Chondrocyte (in vitro differentiated cells): ENCODE data around the gene RUNX2. TPM values are rescaled to one million over a fixed set of nuclear protein-coding genes. Genes with fewer than 3 reads are reported as not detected.
A peak's percentile ranks its signal among the peaks of the same experiment; 100 is the strongest.

Experiments used
- DNase-seq: peaks from one replicate; pipeline ENCODE4 v3.0.0; 2021; ENCODE audit warnings: mixed read lengths, low spot score
- H3K27ac Mint-ChIP-seq: one replicate; pipeline ENCODE4 v1.8.0; 2021; ENCODE audit warnings: mild to moderate bottlenecking, moderate library complexity, mixed read lengths; ENCODE audit not compliant: unreplicated experiment
- H3K27me3 Mint-ChIP-seq: 2 replicates; pipeline ENCODE4 v1.8.0; 2021; ENCODE audit warnings: low read depth, mixed read lengths
- H3K36me3 Mint-ChIP-seq: 2 replicates; pipeline ENCODE4 v1.8.0; 2021; ENCODE audit warnings: low read depth, mixed read lengths
- H3K4me1 Mint-ChIP-seq: 2 replicates; pipeline ENCODE4 v1.8.0; 2021; ENCODE audit warnings: low read depth, mild to moderate bottlenecking, mixed read lengths
- H3K4me3 Mint-ChIP-seq: one replicate; pipeline ENCODE4 v1.8.0; 2021; ENCODE audit warnings: mild to moderate bottlenecking, moderate library complexity, mixed read lengths; ENCODE audit not compliant: unreplicated experiment
- H3K9me3 Mint-ChIP-seq: 2 replicates; pipeline ENCODE4 v1.8.0; 2021; ENCODE audit warnings: low read depth, mixed read lengths
- total RNA-seq: library from RNA; stranded (reverse); gene quantifications from 3 replicates; pipeline ENCODE4 v1.2.1, GENCODE V29; 2021
- TF ChIP-seq, protein P1 (sequence below): fragments of 200-600 bp; sonication (generic); IDR thresholded peaks from 2 replicates; pipeline ENCODE4 v1.5.0; 2021; ENCODE audit warnings: antibody characterized with exemption, mild to moderate bottlenecking, moderate library complexity

RUNX2 gene
- total RNA-seq, 1 donor from 2014 or later: 12.2 TPM

DNA sequence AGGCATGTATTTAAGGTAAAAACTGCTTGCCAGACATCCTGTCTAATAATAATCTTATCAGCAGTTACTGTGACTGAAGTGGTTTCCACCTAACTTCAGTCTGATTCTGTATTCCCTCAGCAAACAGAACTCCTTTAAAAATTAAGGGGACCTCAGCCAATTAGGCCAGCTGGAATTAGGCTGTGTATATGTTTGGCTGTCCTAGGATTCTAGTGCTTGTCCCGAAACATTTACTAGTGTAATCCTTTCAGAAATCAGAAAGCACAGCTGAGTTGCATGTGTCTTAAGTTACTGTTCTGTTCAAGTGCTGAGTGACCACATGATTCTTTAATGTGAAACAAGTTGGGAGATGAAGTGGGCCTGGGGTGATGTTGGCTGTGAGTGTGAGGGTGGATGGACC lies 170.5 kb downstream of the RUNX2 start:
- H3K27ac Mint-ChIP-seq: no peak overlapping the region
- H3K4me3 Mint-ChIP-seq: no peak overlapping the region
- H3K4me1 Mint-ChIP-seq: peaks cover 9% of the 10 kb centered on the region
- no peak for DNase-seq
- peaks cover 16% of the 10 kb centered on the region for H3K36me3 Mint-ChIP-seq
- TF ChIP-seq, protein P1, sequence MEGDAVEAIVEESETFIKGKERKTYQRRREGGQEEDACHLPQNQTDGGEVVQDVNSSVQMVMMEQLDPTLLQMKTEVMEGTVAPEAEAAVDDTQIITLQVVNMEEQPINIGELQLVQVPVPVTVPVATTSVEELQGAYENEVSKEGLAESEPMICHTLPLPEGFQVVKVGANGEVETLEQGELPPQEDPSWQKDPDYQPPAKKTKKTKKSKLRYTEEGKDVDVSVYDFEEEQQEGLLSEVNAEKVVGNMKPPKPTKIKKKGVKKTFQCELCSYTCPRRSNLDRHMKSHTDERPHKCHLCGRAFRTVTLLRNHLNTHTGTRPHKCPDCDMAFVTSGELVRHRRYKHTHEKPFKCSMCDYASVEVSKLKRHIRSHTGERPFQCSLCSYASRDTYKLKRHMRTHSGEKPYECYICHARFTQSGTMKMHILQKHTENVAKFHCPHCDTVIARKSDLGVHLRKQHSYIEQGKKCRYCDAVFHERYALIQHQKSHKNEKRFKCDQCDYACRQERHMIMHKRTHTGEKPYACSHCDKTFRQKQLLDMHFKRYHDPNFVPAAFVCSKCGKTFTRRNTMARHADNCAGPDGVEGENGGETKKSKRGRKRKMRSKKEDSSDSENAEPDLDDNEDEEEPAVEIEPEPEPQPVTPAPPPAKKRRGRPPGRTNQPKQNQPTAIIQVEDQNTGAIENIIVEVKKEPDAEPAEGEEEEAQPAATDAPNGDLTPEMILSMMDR: no peak
- peaks cover 2% of the 10 kb centered on the region for H3K9me3 Mint-ChIP-seq
- no peaks in the 10 kb centered on the region for H3K27me3 Mint-ChIP-seq

DNA sequence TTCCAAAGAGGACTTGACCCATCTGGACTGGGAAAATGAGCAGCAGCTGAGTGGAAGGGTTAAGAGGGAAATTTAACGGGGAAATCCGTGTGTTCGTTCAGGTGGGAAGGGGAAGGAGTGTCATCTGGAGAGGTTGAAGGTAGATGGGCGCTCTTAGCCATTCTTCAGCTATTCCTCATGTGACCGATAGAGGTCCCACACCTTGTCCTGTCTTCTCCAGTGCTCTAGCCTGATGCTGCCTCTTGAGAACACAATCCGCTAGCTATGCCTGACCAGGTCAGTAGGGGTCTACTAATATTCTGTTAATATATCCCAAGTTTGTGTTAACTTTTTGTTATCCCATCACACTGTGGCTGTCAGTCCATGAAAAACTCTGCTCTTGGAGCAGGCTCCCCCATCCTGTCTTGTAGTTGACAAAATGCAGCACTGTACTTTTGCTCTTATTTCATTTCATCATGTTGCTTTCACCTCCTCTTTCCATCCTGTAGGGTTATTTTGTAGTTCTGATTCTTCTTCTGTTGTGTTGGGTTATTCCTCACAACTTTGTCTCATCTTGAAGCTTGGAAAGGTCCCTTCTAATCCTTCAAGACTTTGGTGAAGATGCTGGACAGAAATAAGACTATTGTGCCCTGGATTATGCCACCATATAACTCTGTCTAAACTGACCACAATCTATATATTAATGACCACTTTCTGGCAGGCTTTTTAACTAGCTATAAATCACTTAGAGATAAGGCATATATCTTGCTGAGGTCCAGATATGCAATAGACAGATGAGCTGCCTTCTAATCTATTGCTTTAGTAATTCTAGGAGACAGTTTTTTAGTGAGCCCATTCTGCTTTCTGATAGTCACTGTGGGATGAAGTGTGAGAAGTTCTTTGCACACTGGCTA lies 173.0 kb downstream of the RUNX2 start:
- Mint-ChIP-seq H3K4me3 (no peak overlapping the region), H3K4me1 (peaks cover 31% of the 10 kb centered on the region), H3K27me3 (no peaks in the 10 kb centered on the region), H3K27ac (no peak overlapping the region), H3K36me3 (peaks cover 9% of the 10 kb centered on the region), H3K9me3 (peaks cover 2% of the 10 kb centered on the region)
- no peak for DNase-seq
- TF ChIP-seq, protein P1: peak; percentile 54

DNA sequence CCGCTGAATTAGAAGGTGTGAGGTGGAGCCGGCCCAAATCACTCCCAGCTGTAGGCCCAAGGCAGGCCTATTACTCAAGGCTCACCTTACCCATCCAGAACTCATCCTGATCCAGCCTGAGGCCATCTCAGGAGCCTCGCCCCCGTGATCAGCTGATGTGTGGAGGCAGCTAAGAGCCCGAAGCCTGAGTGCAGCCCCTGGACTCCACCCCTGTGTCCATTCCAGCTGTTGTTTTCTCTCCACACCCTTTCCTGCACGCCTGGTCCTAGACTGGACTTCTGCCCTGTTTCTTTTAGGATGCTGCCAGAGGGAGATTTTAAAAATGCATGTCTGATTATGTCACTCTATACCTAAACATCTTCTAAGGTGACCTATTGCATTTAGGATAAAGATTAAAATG lies 174.3 kb downstream of the RUNX2 start:
- Mint-ChIP-seq H3K27ac (peak overlapping the region; percentile 9), H3K36me3 (peaks cover 4% of the 10 kb centered on the region), H3K4me1 (peaks cover 32% of the 10 kb centered on the region), H3K27me3 (no peaks in the 10 kb centered on the region), H3K9me3 (peaks cover 2% of the 10 kb centered on the region), H3K4me3 (no peak overlapping the region)
- TF ChIP-seq, protein P1: no peak
- DNase-seq: no peak

DNA sequence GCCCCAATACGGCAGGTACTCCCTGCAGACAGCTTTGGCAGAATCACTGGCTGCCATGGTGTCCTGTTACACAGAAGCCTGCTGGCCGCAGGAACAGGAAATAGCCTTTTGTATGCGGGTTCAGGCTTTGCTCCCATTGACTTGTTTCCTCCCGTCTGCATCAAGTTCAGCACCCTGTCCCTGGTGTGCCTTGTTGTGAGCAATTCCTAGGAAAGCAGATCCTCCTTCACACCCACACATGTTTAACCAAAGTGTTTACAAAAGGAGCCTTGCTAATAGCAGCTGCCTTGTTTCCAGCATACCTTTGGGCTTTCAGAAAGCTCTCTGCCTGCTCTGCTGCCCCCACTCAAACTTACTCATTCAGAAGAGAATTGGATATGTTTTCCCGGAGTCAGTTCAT lies 176.8 kb downstream of the RUNX2 start:
- Mint-ChIP-seq H3K27me3 (no peaks in the 10 kb centered on the region), H3K27ac (peak overlapping the region; percentile 42), H3K4me1 (peaks cover 32% of the 10 kb centered on the region), H3K9me3 (peaks cover 2% of the 10 kb centered on the region), H3K36me3 (peaks cover 4% of the 10 kb centered on the region), H3K4me3 (no peak overlapping the region)
- DNase-seq: no peak
- TF ChIP-seq, protein P1: peak; percentile 16

DNA sequence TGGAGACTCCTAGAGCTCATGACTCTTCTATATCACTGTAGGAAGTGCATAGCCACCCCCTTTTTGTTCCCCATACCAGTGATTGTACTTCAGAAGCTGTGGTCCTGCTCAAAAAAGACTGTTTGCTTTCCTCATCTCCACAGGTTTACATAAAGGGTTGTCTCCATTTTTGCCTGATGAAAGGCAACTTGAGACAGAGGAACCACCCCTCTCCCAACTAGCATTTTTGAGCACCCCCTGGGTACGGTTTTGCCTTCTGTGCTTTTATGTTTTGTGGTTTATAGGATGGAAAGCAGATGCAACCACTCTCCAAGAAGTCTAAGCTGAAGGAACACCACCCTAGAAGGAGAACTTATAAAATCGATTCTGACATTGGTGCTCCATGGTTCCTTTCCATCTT lies 177.3 kb downstream of the RUNX2 start:
- H3K4me3 Mint-ChIP-seq: no peak overlapping the region
- H3K4me1 Mint-ChIP-seq: peaks cover 32% of the 10 kb centered on the region
- no peak for DNase-seq
- no peaks in the 10 kb centered on the region for H3K27me3 Mint-ChIP-seq
- peak overlapping the region; percentile 42 for H3K27ac Mint-ChIP-seq
- peaks cover under 1% of the 10 kb centered on the region for H3K9me3 Mint-ChIP-seq
- TF ChIP-seq, protein P1: no peak
- H3K36me3 Mint-ChIP-seq: peaks cover 4% of the 10 kb centered on the region
